OCI-LY7 (cell line): ENCODE measurements around the gene TNIK. TPM values are rescaled to one million over a fixed set of nuclear protein-coding genes. Genes with fewer than 3 reads are reported as not detected.

Experiments used
- BruUV-seq: library from RNA; stranded (reverse); fragments of 400-500 nt; replicated peaks from 2 replicates; lab custom pipeline; 2021; lab: Mats Ljungman, UMichigan
- CTCF ChIA-PET: fragments of 300-600 bp; sonication (Branson Sonifier 250); formaldehyde crosslinking; loops from one replicate; lab custom pipeline; 2022; ENCODE audit warnings: antibody characterized with exemption; ENCODE audit not compliant: unreplicated experiment; lab: Charles Lee
- POLR2A ChIA-PET: fragments of 300-600 bp; sonication (Branson Sonifier 250); formaldehyde crosslinking; loops from one replicate; lab custom pipeline; 2022; ENCODE audit warnings: antibody characterized with exemption; lab: Charles Lee
- DNase-seq: peaks from one replicate; pipeline ENCODE4 v3.0.0-alpha.2; 2015; ENCODE audit warnings: low spot score
- H2AFZ ChIP-seq: fragments of 200-600 bp; sonication (generic), shearing (Covaris generic); 2 replicates; pipeline ENCODE4 v1.6.1; 2014; ENCODE audit warnings: mild to moderate bottlenecking, antibody characterized with exemption, low read length, moderate library complexity
- H3K27ac ChIP-seq: fragments of 200-600 bp; sonication (generic); 2 replicates; pipeline ENCODE4 v1.5.1; 2014; ENCODE audit warnings: mixed run types, low read depth, mild to moderate bottlenecking, moderate library complexity, low read length, inconsistent platforms; ENCODE audit not compliant: poor library complexity, severe bottlenecking
- H3K36me3 ChIP-seq: fragments of 200-600 bp; sonication (generic); 2 replicates; pipeline ENCODE4 v1.6.1; 2014; ENCODE audit warnings: mild to moderate bottlenecking, antibody characterized with exemption, low read length, moderate library complexity, mixed read lengths; ENCODE audit not compliant: insufficient read depth
- H3K4me1 ChIP-seq: fragments of 200-600 bp; sonication (generic); 2 replicates; pipeline ENCODE4 v1.5.1; 2014; ENCODE audit warnings: mild to moderate bottlenecking, low read length; ENCODE audit not compliant: insufficient read depth, poor library complexity, severe bottlenecking
- H3K4me2 ChIP-seq: fragments of 200-600 bp; sonication (generic); 2 replicates; pipeline ENCODE4 v1.6.1; 2014; ENCODE audit warnings: mild to moderate bottlenecking, low read length
- H3K4me3 ChIP-seq: fragments of 200-600 bp; sonication (generic); 2 replicates; pipeline ENCODE4 v1.5.1; 2014; ENCODE audit warnings: mild to moderate bottlenecking, low read depth, low read length; ENCODE audit not compliant: poor library complexity, severe bottlenecking
- H3K79me2 ChIP-seq: fragments of 200-600 bp; sonication (generic); 2 replicates; pipeline ENCODE4 v1.6.1; 2016; ENCODE audit warnings: low read depth, mild to moderate bottlenecking, low read length, moderate library complexity, mixed read lengths; ENCODE audit not compliant: insufficient read depth
- H3K9me2 ChIP-seq: fragments of 200-600 bp; sonication (generic); 2 replicates; pipeline ENCODE4 v1.6.1; 2016; ENCODE audit warnings: mild to moderate bottlenecking, low read length, mixed read lengths; ENCODE audit not compliant: insufficient read depth
- H3K9me3 ChIP-seq: fragments of 200-600 bp; sonication (generic); 2 replicates; pipeline ENCODE4 v1.6.1; 2014; ENCODE audit warnings: mild to moderate bottlenecking, mixed run types, low read length, mixed read lengths
- H4K20me1 ChIP-seq: fragments of 200-600 bp; sonication (generic); 2 replicates; pipeline ENCODE4 v1.6.1; 2014; ENCODE audit warnings: mild to moderate bottlenecking, antibody characterized with exemption, low read length, moderate library complexity, mixed read lengths; ENCODE audit not compliant: insufficient read depth
- CTCF ChIP-seq: fragments of 200-600 bp; sonication (generic); conservative IDR thresholded peaks from 2 replicates; pipeline ENCODE4 v1.5.1; 2014; ENCODE audit warnings: mild to moderate bottlenecking, antibody characterized with exemption, low read length, moderate library complexity, mixed read lengths
- EZH2phosphoT487 ChIP-seq: fragments of 200-600 bp; sonication (generic); IDR thresholded peaks from 2 replicates; pipeline ENCODE4 v1.6.1; 2018; ENCODE audit warnings: low read depth, borderline replicate concordance, mild to moderate bottlenecking, mixed run types, antibody characterized with exemption, low read length, moderate library complexity, mixed read lengths
- intact Hi-C: fragments of 100-400 bp; cut with micrococcal nuclease; formaldehyde crosslinking; loops from one replicate; pipeline ENCODE4 v1.10.0; 2022; ENCODE audit not compliant: unreplicated experiment
- total RNA-seq, 2 experiments: library from RNA; depleted of rRNA in 1 of 2; stranded (reverse); fragments of >200 nt in 1 of 2; shearing (Covaris generic) in 1 of 2; gene quantifications; 2 replicates each; pipeline ENCODE4 v1.2.3, GENCODE V29; 2014 to 2022

The TNIK gene
- total RNA-seq, 2 experiments from 2014 or later: not detected

DNA sequence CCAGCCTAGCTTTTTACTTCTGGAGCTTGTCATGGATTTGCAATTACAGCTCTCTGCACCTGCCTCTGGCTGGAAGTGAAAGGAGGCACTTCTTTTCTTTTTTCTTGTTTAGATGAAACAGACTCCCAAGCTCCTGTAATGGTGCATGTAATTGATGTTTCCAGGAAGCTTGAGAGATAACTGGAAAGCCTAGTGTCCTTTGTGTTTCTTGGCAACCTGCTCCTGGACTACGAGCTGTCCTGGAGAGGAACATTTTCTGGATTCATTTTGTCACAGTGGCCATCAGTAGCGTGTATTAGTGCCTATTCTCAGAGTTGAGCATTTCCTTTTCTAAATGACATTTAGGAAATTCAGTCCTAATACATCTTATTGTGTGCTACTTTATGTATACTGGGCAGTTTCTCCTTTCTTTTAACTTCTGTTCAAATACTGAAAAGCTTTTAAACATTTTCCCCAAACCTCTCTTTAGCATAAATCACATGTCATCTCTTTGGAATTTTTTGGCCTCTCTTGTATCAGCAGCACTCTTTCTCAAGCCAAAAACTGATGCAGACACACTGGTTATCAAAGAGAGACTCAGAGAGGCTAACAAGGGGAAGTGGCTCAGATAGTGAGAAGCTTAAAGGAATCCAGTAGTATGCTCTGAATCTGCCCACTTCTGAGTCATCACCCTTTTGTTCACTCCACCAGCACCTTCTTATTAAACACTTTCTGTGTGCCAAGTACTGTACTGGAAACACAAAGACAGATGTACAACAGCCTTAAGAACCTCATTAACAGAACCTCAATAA is 371.0 kb downstream of the TNIK start:
- Histone ChIP-seq H3K27ac (no peak overlapping the region), H4K20me1 (no peaks in the 10 kb centered on the region), H3K36me3 (no peaks in the 10 kb centered on the region), H3K9me3 (no peaks in the 10 kb centered on the region), H3K4me3 (no peak overlapping the region), H3K4me1 (no peaks in the 10 kb centered on the region), H3K79me2 (no peaks in the 10 kb centered on the region), H3K9me2 (no peaks in the 10 kb centered on the region), H3K4me2 (no peak overlapping the region), H2AFZ (no peak overlapping the region)
- no peak for DNase-seq
- BruUV-seq: no TSS peak
- ChIA-PET CTCF (no interaction called here), POLR2A (no interaction called here)
- TF ChIP-seq CTCF: no peak
- TF ChIP-seq EZH2phosphoT487: no peak
- intact Hi-C loops: no loop called here

DNA sequence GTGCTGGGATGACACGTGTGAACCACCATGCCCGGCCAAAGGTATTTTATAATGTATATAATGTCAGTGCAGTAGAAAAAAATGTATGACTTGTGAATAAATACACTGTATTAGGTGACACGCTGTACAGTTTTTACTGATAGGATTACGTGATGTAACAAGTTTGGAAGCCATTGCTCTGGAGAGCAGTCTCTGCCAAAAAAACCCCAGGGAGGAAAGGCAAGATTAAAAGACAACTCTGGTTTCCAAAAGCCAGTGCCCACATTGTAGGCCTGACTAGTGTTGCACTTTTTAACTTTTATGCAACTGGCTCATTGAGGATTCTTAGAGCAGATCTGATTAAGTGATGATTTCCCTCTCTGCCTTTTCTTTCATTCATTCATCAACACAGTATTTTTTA is 371.7 kb downstream of the TNIK start:
- POLR2A ChIA-PET: interaction anchor here (0.6 kb wide), 1 partner anchor 549 kb away, joined by 3 read pairs; no protein-coding TSS in a partner anchor

More for the DNA sequence above, 371.7 kb downstream of the TNIK start:
- H3K9me2 ChIP-seq: no peaks in the 10 kb centered on the region
- no peaks in the 10 kb centered on the region for H3K4me1 ChIP-seq
- H4K20me1 ChIP-seq: no peaks in the 10 kb centered on the region
- H3K27ac ChIP-seq: no peak overlapping the region
- intact Hi-C loops: no loop called here
- TF ChIP-seq EZH2phosphoT487 (no peak), CTCF (no peak)
- no peak overlapping the region for H3K4me3 ChIP-seq
- H3K9me3 ChIP-seq: no peaks in the 10 kb centered on the region
- H3K4me2 ChIP-seq: no peak overlapping the region
- BruUV-seq: no TSS peak
- no peaks in the 10 kb centered on the region for H3K36me3 ChIP-seq
- DNase-seq: no peak
- CTCF ChIA-PET: no interaction called here
- H3K79me2 ChIP-seq: no peaks in the 10 kb centered on the region
- H2AFZ ChIP-seq: no peak overlapping the region
